ENCODE measurements around the gene STKLD1. TPM values are rescaled to one million over a fixed set of nuclear protein-coding genes. Genes with fewer than 3 reads are reported as not detected.

STKLD1 gene
- total RNA-seq, 1 donor from 2014 or later = 1.6 TPM

DNA sequence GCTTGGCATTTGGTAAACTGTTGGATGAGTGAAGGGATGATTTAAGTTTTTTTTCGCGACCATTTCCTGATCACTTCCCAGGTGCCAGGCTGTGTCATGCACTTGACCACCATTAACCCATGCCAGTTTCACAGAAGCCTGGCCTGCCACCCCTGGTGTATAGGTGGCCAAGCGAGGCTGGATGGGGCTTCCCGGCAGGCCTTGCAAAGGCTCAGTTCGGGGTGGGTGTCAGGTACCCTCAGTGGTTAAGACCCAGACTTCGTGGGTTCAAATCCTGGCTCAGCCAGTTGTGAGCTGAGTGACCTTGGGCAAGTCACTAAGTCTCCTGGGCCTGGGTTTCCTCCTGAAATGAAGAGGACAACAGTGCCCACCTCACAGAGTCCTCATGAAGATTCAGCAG is 30.6 kb upstream of the STKLD1 start:
- DNase-seq = no peak

DNA sequence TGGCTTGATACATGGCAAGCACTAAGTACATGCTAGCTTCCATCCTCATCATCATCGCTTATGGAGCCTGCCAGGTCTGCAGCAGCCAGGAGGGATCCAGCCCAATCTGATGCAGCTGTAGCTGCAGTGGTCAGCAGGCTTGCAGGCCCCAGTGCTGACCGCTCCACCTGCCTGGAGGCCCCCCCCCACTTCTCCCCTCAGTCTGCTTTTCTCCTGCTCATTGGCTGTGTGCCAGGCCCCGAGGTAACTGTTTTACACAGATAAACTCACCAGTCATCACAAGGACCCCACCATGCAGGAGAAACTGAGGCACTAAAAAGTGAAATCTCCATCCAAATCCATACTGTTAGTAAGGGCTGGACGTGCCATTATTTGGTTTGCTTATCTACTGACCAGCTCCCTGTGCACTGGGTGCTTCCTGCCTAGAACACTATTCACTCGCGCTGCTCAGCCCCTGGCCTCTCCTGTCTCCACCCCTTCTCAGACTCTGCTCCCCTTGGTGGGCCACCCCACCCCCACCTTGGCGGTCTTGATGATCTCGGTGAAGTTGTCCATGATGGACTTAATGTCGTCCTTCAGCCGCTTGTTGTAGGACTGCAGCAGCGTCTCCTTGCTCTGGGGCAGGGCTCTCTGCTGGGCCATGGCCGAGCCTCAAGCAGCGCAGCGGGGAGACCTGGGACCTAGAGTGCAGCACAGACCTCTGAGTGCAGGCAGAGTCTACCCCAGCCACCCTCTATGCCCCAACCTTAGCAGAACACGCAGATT is 30.0 kb upstream of the STKLD1 start:
- no peak for DNase-seq

DNA sequence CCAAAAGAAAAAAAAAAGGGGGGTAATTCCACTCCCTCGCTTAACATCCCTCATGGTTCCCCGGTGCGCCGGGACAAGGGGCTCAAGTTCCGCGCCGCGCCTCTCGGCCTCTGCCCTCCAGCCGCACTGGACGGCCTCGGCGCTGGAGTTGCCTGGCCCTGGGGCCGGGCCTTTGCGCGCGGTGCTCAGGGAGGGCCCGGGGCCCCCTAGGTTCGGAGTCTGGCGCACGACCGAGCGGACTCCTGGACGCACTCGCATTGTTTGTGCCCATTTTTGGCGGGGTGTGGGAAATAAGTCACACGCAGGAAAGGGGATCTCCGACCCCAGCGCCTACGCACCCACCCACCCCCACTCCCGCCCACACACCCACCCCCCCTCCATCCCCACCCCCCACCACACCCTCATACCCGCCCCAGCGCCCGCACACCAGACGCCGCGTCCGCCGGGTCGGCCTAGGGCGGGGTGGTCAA is 28.6 kb upstream of the STKLD1 start:
- DNase-seq = no peak

DNA sequence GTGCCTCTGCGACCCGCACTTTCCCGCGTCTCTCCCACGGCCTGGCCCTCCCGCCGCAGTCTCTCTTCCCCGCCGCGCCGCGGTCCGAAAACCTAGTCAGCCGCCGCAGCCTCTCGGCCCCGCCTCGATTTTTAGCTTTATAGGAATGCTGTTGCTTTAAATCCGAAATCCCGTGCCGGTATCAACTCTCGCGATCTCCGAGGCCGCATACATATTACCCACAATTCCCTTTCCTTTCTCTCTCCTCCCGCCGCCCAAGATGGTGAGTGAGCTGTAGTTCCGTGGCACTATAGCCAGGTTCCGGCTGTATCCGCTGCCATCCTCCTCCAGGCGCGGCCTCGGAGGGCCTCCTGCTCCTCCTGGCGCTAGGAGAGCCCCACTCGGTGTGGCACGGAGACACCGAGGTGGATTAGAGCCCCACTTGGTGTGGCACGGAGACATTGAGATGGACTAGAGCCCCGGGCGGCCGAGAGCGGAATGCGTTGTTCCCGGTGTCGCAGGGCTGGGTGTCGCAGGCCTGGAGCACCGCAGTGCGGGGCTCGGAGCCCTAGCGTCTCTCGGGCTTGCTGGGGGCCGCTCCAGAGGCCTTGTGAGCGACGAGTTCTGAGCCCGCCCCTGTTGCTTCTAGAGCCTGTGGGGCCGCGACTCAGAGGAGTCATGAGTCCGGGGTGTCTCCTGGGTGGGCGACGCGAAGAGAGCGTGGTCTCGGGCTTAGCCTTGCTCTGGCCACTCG is 28.0 kb upstream of the STKLD1 start, which contains the start of the genes MED22 and RPL7A:
TSS of gene MED22 (minus strand) at position 147 of the 733 bp plus-strand sequence. CDS start 1,469 bp downstream, outside the sequence.
TSS of gene RPL7A (plus strand) at position 234 of the 733 bp plus-strand sequence. CDS start at position 260, 26 bp downstream.
- peak; percentile 81 for DNase-seq

DNA sequence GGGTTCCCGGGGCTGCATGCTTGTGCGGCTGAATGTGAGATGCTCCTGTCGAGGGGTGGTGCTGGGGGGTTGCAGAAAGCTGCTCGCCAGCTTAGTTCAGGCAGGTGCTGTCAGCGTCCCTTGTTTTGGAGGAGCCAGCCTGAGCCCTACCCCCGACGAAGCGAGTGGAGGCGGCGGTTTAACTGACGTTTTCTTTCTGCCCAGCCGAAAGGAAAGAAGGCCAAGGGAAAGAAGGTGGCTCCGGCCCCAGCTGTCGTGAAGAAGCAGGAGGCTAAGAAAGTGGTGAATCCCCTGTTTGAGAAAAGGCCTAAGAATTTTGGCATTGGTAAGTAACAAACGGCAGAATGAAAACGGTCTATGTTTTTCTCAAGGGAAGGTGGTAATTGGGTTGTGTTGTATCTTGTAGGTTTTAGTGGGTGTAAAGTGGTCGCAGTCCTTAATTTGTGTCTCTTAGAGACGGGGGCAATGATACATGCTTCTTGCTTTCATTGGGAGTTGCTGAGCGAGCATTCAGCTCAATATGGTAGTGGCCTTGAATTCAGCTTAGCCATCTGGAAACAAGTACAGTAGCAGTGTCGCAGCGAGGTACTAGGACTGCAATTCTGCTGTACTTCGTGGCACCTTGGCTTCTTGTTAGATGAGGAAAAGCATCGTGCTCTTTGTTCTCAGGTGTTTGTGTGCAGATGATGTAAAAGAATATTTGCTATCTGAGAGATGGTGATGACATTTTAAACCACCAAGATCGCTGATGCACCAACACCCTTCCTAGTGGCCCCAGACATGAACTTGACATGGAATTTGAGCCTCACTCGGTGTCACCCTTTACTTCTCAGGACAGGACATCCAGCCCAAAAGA is 27.2 kb upstream of the STKLD1 start:
- no peak for DNase-seq

DNA sequence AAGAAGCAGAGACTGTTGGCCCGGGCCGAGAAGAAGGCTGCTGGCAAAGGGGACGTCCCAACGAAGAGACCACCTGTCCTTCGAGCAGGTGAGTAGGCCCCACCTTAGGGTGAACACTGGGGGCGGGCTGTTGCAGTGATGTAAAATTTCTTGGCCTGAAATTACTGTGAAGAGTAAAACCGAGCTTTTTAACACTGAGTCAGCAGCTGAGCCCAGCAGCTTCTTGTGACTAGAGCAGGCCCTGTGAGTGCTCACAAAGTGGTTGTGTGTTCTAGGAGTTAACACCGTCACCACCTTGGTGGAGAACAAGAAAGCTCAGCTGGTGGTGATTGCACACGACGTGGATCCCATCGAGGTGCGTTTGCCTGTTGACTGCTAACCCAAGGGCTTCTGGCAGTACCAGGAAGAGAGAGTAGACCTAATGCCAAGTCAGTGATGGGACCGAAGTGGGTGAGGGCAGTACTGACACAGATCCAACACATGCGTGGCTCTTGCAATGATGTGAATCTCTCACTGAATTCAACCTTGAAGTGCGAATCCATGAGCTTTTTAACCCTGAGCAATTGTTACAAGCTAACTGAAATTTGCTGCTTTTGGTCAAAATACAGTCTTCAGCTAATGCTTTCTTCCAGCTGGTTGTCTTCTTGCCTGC is 26.1 kb upstream of the STKLD1 start:
- DNase-seq = no peak

DNA sequence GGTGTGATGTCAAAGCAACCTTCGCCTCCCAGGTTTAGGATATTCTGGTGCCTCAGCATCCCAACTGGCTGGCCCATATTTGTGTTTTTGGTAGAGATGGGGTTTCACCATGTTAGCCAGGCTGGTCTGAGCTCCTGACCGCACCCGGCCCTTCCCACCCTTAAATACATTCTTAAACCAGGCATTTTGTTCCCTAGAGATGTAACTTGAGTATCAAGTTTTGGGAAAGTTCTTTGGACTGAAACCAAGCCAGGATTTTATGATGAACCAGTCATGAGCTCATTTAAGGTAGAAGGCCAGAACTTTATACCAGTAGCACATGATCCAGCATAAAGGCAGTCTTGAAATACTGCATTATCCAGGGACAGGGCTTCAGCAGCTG is 24.6 kb upstream of the STKLD1 start:
- DNase-seq = no peak

DNA sequence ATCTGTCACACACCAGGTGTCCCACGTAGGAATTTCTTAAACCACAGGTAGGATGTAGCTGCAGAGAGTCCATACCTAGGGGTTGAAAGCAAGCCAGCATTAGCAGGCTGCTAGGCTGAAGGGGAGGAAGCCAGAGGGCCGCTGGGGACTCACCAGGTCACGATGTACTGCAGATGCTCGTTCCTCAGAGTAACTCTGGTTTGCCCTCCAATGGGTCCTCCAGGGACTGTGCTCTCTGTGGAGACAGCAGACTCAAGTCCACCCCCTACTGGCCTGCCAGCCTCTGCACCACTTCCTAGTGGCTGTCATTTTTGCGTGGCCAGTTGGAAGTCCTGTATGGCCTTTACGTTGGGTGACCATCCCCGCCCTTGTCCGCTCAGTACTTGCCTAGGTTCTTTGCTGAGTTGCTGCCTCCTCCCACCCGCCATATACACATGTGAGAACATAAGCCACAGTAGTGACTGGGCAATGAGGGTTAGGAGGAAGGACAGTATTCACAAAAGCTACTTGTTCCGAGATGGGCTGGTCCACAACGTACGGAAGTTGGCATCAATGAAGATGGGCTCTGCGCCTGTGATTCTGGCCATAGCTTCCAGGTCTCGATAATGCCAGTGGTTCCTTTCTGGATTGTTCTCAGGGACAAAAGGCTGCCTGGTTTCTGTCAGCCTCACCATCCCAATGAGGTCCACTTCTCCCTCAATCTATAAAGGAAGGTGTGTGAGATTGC is 24.1 kb upstream of the STKLD1 start:
- DNase-seq = no peak

DNA sequence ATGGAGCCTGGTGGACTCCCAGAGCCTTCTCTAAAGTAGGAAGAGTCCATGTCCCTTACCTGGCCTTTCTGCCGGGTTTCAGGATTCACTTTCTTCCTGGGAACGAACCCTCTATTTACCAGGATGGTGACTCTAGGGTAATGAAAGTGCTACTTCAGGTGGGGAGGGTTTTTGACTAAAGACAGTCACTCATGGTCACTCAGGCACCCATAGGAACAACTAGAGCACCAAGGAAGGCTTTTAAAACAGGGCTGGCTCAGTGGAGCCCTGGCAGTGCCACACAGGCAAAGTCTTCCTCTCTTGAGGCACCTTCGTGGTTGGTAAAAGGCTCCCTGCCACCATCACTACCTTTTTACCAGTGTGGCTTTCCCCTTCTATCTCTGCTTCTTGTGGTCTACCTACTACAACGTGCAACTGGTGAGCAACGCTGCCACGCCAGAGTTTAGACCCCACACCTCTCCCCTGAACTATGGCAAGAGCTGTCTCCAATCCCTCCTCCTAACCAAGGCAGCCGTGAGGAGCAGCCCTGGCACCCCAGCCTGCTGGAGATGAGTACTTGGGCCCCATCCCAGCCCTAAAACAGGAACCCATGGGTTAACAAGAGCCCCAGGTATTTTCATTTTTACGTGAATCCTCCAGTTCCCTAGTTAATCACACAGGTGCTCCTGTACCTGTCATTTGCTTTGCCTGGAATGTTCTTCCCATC is 23.4 kb upstream of the STKLD1 start:
- DNase-seq = no peak

DNA sequence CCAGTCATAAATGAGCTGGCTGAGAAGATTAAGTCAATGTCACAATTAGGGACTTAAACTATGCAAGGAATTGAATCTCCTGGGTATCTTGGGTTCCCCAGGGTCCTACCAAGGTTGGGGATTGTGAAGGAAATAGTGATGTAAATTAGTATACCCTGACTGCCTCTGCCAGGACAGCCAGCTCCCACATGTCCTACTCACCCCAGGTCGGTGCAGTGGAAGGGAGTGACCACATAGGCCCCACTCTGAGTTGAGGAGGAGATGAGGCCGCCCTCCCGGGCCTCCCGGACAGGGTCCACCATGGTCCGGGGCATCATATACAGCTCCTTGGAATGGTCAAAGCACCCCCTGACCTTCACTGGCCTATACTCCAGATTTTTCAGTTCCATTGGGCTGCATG is 22.6 kb upstream of the STKLD1 start:
- no peak for DNase-seq

DNA sequence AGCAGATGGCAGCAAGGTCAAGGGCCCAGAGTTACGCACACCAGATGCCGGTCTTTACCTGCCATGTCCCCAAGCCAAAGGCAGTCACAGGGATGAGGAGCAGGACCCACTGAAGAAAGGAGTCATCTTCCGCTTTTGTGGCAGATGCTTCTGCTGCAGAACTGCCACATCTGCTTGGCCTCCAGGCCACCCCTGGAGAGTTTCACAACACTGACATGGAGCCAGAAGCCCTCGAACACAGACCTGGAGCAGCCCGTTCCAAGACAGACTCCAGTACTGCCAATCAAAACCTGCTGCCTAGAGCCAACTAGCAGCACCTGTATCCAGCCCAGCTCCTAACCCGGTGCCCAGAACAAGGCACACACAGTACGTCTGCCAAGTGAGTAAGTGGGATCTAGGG is 21.4 kb upstream of the STKLD1 start:
- no peak for DNase-seq

DNA sequence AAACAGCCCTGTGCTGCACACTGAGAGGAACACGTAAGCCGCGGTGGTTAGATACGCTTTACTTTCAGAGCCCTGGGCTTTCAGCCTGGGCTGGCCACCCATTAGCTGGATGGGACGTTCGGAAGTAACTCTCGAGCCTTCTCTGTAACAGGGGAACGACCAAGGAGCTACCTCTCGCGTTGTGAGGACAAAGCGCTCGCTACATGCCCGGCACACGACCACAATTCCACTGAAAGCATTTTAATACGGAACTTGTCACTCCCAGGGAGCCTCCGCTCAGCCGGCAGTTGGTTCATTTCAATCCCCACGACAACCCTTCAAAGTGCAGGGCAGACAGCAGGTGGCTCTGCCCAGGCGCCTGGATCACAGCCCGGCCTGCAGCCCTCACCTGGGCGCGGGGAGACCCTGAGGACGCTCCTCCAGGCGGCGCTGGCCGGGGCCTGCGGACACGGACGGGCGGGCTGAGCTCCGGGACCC is 20.2 kb upstream of the STKLD1 start:
- DNase-seq = no peak

DNA sequence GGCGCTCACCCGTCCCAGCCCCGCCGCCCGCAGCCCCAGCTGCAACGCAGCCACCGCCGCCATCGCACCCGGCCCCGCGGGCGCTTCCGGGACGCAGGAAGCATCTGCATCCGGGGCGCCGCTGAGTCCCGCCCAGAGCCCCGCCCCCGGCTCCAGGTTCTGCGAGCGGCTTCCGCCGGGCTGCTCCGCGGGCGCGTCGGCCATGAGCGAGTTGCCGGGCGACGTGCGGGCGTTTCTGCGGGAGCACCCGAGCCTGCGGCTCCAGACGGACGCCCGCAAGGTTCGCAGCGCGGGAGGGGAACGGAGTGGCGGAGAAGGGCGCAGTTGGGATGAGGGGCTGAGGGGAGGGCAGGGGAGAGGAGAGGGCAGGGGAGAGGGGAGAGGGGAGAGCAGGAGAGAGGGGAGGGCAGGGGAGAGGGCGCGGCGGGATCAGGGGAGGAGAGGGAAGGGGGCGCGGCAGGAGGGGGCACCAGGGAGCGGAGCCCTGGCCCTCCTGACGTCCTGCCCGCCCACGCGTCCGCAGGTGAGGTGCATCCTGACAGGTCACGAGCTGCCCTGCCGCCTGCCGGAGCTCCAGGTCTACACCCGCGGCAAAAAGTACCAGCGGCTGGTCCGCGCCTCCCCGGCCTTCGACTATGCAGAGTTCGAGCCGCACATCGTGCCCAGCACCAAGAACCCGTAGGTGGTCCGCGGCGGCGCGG is 19.6 kb upstream of the STKLD1 start, which contains the start of the genes SURF1 and SURF2:
TSS of gene SURF1 (minus strand) at position 97 of the 701 bp plus-strand sequence. CDS start at position 63, 34 bp downstream.
TSS of gene SURF2 (plus strand) at position 160 of the 701 bp plus-strand sequence. CDS start at position 203, 43 bp downstream.
- DNase-seq = peak; percentile 78

DNA sequence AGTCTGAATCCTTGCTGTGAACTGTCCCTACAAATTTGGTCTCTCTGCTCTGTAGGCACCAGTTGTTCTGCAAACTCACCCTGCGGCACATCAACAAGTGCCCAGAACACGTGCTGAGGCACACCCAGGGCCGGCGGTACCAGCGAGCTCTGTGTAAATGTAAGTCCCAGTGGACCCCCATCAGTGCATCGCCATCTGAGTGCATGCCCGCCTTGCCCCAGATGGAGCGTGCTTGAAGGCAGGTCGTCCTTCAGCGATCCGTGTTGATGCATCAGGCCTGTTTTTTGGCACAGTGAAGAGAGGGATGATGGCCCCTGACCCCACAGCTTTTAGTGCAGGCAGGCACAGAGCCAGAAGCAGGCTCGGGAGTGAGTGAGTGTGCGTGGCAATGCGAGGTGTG is 18.5 kb upstream of the STKLD1 start:
- DNase-seq = no peak

DNA sequence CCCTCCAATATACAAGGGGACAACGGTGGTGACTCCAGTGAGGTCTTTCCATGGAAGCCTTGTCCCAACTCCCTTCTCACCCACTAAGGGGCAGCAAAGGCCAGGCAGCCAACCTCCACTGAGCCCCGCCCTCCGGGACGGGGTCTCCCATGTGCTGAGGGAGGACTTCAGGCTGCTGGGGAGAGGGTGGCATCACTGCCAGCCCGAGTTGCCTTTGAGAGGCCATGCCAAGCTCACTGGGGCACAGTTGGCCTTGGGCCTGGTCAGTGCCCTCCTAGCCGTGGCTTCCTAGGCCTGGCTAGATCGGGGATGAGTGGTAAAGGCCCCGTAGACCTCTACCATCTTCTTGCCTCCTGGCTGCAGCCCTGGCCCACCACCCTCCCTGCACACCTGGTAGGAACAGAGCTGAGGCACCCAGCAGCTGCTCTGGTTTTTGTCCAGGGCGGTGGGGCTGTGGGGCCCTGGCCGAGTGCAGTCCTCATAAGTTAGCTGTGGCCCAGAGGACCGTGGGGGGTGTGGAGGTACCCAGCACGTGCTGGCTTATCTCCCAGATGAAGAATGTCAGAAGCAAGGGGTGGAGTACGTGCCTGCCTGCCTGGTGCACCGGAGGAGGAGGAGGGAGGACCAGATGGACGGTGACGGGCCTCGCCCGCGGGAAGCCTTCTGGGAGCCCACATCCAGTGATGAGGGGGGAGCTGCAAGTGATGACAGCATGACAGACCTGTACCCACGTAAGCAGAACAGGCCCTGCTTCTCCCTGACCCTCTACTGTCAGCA is 16.6 kb upstream of the STKLD1 start:
- no peak for DNase-seq

DNA sequence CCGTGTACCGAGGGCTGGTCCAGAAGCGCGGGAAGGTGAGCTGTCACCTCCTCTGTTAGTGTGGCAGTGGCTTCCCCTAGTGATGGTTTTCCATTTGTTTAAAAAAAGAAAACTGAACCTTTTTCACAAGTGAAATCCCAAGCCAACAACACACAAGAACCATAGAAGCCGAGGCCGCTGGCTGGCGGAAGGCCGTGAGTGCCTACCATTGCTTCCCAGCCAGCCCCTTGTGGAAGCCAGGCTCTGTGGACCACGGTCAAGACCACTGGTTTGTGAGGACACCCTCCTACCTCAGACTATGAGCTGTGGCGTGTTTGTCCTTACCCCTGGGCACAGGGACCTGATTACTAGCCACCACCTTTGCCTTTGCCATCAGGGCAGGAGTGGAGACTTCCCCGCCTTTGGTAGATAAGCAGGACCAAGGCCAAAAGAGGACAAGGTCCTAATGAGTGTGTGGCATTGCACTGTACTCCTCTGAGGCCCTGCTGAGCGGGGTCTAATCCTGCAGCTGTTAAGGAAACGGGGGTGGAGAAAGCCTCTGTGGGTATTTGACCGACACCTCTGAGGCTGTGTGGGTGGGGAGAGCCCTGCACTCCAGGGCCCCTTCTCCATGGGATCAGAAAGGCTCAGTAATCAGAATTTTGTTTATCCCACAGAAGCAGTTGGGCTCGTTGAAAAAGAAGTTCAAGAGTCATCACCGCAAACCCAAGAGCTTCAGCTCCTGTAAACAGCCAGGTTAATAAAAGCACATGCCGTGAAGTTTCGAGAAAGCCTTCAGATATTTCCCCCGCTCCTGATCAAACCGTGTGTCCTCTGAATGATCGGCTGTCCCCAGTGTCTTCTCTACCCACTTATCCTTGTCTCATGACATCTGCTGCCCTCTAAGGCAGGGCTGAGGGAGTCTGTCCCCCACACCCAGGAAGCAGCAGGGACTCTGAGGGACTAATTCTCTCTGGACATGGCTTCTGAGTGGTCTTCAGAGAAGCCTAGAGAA is 15.5 kb upstream of the STKLD1 start:
- DNase-seq = no peak

DNA sequence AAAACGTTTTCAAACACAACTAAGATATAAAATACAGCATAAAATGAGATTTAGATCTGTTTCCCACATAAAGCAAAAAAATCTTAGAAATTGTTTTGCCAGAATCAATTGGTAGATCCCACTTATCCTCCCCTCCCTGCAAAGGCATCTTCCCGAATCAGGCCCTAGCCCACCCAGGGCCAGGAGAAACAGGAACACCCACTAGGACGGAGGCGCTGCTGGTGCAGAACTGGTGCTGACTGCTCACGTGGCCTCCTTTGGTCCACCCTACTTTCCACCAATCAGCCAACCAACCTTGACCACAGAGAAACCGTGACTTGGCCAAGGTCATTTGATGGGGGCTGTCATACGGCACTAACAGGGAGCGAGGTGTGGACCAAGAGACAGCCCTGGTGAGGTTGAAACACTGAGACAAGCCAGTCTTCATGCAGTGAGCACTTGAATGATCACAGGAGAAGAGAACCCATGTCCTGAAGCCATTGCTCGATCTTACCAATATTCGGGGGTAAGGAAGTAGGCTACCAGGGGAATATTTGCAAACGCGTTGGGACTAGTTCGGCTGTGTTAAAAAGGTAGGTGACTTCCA is 14.6 kb upstream of the STKLD1 start:
- DNase-seq = no peak

Measured in occipital lobe (tissue), 2 donors.